ENCODE data around the gene ZNF384. TPM values are rescaled to one million over a fixed set of nuclear protein-coding genes. Genes with fewer than 3 reads are reported as not detected.

ZNF384 gene
- total and polyA plus RNA-seq, 2 experiments from 2014 or later: 33.8 to 35.8 TPM

DNA sequence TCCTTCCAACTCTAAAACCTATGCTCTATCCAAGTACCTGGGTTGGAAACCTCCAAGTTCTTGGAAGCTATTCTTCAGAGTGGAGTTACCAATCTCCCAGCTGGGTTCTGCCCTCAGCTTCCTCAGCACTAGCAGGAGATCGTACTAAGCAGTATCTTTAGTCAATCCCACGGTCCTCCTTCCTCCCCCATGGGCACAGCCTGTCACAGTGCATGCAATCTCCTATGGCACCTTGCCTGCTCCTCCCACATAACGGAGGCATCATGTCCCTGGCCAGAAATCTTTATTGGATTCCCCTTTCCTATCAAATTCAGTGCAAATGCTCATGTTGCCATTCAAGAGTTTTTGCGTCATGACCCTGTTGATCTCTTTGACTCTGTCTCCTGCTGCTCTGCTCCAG, 48.0 kb downstream of the ZNF384 start:
- H3K4me2 ChIP-seq: no peak overlapping the region
- WGBS (ENCODE audit: low lambda C conversion rate, missing lambda C conversion rate): 77% methylated on average over 4 of the region's 4 CpGs

DNA sequence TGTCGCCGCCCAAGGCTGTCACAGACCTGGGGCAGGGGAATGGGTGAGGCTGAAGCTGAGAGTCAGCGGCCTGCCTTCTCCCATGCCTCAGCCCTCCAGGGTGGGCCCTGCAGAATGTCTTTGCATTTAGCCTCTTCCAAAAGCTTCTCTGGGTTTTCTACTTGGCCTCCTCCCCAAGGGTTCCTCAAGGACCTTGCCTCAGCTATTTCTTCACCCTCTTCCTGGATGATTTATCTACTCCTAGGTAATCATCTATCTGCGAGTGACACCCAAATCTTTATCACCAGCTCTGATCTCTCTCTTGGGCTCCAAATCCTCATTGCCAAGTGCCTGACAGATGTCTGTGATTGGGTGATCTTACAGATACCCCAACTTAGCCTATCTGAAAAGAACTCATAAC, 48.7 kb downstream of the ZNF384 start:
- no peaks in the 10 kb centered on the region for H3K36me3 ChIP-seq (replicated peaks; ENCODE audit: insufficient read depth, low read depth)
- no peak overlapping the region for H2AFZ ChIP-seq
- H3K9me2 ChIP-seq (replicated peaks; ENCODE audit: insufficient read depth): no peaks in the 10 kb centered on the region
- peaks cover 9% of the 10 kb centered on the region for H3K4me1 ChIP-seq (ENCODE audit: insufficient read depth)
- H3K27ac ChIP-seq: no peak overlapping the region
- no peaks in the 10 kb centered on the region for H3K9me3 ChIP-seq (ENCODE audit: low read depth)
- TF ChIP-seq, protein P1, sequence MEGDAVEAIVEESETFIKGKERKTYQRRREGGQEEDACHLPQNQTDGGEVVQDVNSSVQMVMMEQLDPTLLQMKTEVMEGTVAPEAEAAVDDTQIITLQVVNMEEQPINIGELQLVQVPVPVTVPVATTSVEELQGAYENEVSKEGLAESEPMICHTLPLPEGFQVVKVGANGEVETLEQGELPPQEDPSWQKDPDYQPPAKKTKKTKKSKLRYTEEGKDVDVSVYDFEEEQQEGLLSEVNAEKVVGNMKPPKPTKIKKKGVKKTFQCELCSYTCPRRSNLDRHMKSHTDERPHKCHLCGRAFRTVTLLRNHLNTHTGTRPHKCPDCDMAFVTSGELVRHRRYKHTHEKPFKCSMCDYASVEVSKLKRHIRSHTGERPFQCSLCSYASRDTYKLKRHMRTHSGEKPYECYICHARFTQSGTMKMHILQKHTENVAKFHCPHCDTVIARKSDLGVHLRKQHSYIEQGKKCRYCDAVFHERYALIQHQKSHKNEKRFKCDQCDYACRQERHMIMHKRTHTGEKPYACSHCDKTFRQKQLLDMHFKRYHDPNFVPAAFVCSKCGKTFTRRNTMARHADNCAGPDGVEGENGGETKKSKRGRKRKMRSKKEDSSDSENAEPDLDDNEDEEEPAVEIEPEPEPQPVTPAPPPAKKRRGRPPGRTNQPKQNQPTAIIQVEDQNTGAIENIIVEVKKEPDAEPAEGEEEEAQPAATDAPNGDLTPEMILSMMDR (IDR thresholded peaks at IDR 0.05; ENCODE audit: poor library complexity): no peak
- TF ChIP-seq EZH2phosphoT487 (IDR thresholded peaks at IDR 0.05; ENCODE audit: low read depth, severe bottlenecking, unreplicated experiment) (no peak), EZH2 (IDR thresholded peaks at IDR 0.05; ENCODE audit: borderline replicate concordance) (no peak)
- no peak for DNase-seq (ENCODE audit: low spot score)
- WGBS (ENCODE audit: low lambda C conversion rate, missing lambda C conversion rate): 90% methylated on average over 4 of the region's 4 CpGs
- no peaks in the 10 kb centered on the region for H4K20me1 ChIP-seq (ENCODE audit: insufficient read depth, poor library complexity, severe bottlenecking)
- H3K79me2 ChIP-seq: no peaks in the 10 kb centered on the region
- H3K4me2 ChIP-seq: no peak overlapping the region
- no peak overlapping the region for H3K4me3 ChIP-seq
- H3K27me3 ChIP-seq: no peaks in the 10 kb centered on the region

More for the DNA sequence above, 48.0 kb downstream of the ZNF384 start:
- Histone ChIP-seq H3K27ac (no peak overlapping the region), H3K9me2 (replicated peaks; ENCODE audit: insufficient read depth) (no peaks in the 10 kb centered on the region), H3K4me3 (no peak overlapping the region), H3K4me1 (ENCODE audit: insufficient read depth) (peaks cover 3% of the 10 kb centered on the region), H3K36me3 (replicated peaks; ENCODE audit: insufficient read depth, low read depth) (no peaks in the 10 kb centered on the region), H3K9me3 (ENCODE audit: low read depth) (no peaks in the 10 kb centered on the region), H4K20me1 (ENCODE audit: insufficient read depth, poor library complexity, severe bottlenecking) (no peaks in the 10 kb centered on the region), H2AFZ (no peak overlapping the region), H3K27me3 (no peaks in the 10 kb centered on the region), H3K79me2 (no peaks in the 10 kb centered on the region)
- TF ChIP-seq, protein P1 (IDR thresholded peaks at IDR 0.05; ENCODE audit: poor library complexity): no peak
- TF ChIP-seq EZH2 (IDR thresholded peaks at IDR 0.05; ENCODE audit: borderline replicate concordance) (no peak), EZH2phosphoT487 (IDR thresholded peaks at IDR 0.05; ENCODE audit: low read depth, severe bottlenecking, unreplicated experiment) (no peak)
- DNase-seq (ENCODE audit: low spot score): no peak

DNA sequence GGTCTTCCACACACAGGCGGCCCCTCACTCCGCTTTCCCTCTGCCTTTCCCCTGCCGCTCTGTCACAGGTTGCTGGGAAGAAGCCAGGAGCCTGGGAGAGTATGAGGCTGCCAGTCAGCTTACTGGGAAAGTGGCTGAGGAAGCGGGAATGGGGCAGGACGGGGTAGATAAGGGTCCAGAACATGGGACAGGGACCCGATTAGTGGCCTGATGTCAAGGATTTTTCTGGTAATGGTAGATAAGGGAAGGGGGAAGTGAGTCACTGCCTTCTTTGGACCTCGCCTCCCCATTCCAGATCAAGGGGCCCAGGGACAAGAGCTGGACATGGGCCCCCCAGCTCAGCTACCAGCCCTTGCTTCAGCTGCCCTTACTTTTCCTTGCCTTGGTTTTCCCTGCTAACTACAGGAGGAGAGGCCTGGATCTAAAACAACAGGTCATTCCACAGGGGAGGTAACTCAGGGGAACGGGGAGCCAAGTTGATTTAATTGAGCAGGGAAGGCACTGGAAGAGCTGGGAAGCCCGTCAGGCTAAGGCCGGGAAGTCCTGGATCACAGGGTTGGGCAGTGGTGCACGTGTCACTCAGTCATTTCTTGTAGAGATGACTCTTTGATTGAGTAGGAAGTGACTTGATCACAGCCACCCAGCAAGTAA, 49.9 kb downstream of the ZNF384 start:
- Histone ChIP-seq H3K9me2 (replicated peaks; ENCODE audit: insufficient read depth) (no peaks in the 10 kb centered on the region), H3K79me2 (no peaks in the 10 kb centered on the region), H3K27ac (no peak overlapping the region), H2AFZ (no peak overlapping the region), H4K20me1 (ENCODE audit: insufficient read depth, poor library complexity, severe bottlenecking) (no peaks in the 10 kb centered on the region), H3K9me3 (ENCODE audit: low read depth) (no peaks in the 10 kb centered on the region), H3K4me1 (ENCODE audit: insufficient read depth) (peaks cover 13% of the 10 kb centered on the region), H3K4me3 (no peak overlapping the region), H3K4me2 (no peak overlapping the region), H3K27me3 (no peaks in the 10 kb centered on the region), H3K36me3 (replicated peaks; ENCODE audit: insufficient read depth, low read depth) (no peaks in the 10 kb centered on the region)
- WGBS (ENCODE audit: low lambda C conversion rate, missing lambda C conversion rate): 86% methylated on average over 11 of the region's 11 CpGs
- no peak for DNase-seq (ENCODE audit: low spot score)
- no peak for TF ChIP-seq EZH2 (IDR thresholded peaks at IDR 0.05; ENCODE audit: borderline replicate concordance)
- no peak for TF ChIP-seq EZH2phosphoT487 (IDR thresholded peaks at IDR 0.05; ENCODE audit: low read depth, severe bottlenecking, unreplicated experiment)
- TF ChIP-seq, protein P1 (IDR thresholded peaks at IDR 0.05; ENCODE audit: poor library complexity): no peak
